Activated CD8-positive, alpha-beta memory T cell treated with anti-CD3 and anti-CD28 coated beads for 48 hours (primary cell): Measurements from ENCODE around the gene SP9.
"Not testable (repeated sequence)": the region's sequence is repeated elsewhere in the genome, so short reads cannot be mapped to it uniquely, and the experiment has no call there.

Experiments
- DNase-seq, 3 experiments: peaks; one replicate each; pipeline ENCODE4 v3.0.0-alpha.2; 2020; ENCODE audit warnings: low read depth in 2 of 3, low spot score in 2 of 3

SP9 gene

GRCh38 chr2:174344716-174345461, 10.1 kb downstream of the SP9 start:
- no peak for DNase-seq

- no peak for DNase-seq
Measured at GRCh38 chr2:174350018-174350417, 15.3 kb downstream of the SP9 start.

- no peak for DNase-seq
Measured at GRCh38 chr2:174350593-174351181, 15.9 kb downstream of the SP9 start.

GRCh38 chr2:174353004-174353403, 18.2 kb downstream of the SP9 start:
- no peak for DNase-seq

GRCh38 chr2:174356347-174356746, 21.6 kb downstream of the SP9 start:
- no peak for DNase-seq

GRCh38 chr2:174359663-174360062, 24.9 kb downstream of the SP9 start:
- not testable (repeated sequence) for DNase-seq

- no peak for DNase-seq
Measured at GRCh38 chr2:174362949-174363348, 28.2 kb downstream of the SP9 start.

GRCh38 chr2:174363492-174364225, 28.9 kb downstream of the SP9 start:
- not testable (repeated sequence) for DNase-seq

DNA sequence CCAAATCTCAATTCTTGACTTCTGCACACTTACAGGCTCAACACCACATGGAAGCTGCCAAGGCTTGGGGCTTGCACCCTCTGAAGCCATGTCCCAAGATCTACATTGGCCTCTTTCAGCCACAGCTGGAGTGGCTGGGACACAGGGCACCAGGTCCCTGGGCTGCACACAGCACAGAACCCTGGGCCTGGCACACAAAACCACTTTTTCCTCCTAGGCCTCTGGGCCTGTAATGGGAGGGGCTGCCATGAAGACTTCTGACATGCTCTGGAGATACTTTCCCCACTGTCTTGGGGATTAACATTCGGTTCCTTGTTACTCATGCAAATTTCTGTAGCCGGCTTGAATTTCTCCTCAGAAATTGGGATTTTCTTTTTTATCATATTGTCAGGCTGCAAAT, 29.9 kb downstream of the SP9 start:
- no peak for DNase-seq

DNA sequence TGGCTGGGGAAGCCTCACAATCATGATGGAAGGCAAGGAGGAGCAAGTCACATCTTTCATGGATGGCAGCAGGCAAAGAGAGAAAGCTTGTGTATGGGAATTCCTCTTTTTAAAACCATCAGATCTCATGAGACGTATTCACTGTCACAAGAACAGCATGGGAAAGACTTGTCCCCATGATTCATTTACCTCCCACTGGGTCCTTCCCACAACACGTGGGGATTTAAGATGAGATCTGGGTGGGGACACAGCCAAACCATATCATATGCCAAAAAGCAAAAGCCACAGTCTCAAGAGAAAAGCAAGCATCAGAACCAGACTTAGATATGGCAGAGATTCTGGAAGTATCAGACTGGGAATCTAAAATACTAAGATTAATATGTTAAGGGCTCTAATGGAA, 30.8 kb downstream of the SP9 start:
- DNase-seq: no peak

DNA sequence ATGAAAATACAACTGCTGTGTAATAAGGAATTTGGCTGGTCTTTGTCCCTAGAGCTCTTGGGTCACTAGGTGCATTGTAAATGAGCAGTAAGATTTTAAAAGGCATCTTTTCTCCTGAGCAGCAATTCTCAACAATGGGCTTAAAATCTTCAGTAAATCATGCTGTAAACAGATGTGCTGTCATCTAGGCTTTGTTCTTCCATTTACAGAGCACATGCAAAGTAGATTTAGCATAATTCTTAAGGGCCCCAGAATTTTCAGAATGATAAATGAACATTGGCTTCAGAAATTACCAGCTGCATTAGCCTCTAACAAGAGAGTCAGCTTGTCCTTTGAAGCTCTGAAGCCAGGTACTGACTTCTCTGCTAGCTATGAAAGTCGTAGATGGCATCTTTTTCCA, 33.9 kb downstream of the SP9 start:
- DNase-seq: no peak

- DNase-seq: no peak
Measured at GRCh38 chr2:174376967-174377366, 42.2 kb downstream of the SP9 start.

- DNase-seq: no peak
Measured at GRCh38 chr2:174383796-174384195, 49.0 kb downstream of the SP9 start.

GRCh38 chr2:174385201-174385600, 50.4 kb downstream of the SP9 start:
- no peak for DNase-seq
